Loucy (cell line): ENCODE results near the gene STN1.
A peak's percentile ranks its signal among the peaks of the same experiment; 100 is the strongest.
"Not testable (repeated sequence)": the region's sequence is repeated elsewhere in the genome, so short reads cannot be mapped to it uniquely, and the experiment has no call there.

Experiments used
- H2AFZ ChIP-seq: fragments of 200-600 bp; sonication (generic); 2 replicates; pipeline ENCODE4 v1.6.0; 2016; ENCODE audit warnings: antibody characterized with exemption, mild to moderate bottlenecking, low read length, moderate library complexity
- H3F3A ChIP-seq: fragments of 200-600 bp; 2 replicates; pipeline ENCODE4 v1.6.0; 2016; ENCODE audit warnings: antibody characterized with exemption, low read depth, mild to moderate bottlenecking
- H3K27me3 ChIP-seq: fragments of 200-600 bp; sonication (generic); 2 replicates; pipeline ENCODE4 v1.6.1; 2014; ENCODE audit warnings: low read length, mild to moderate bottlenecking; ENCODE audit not compliant: insufficient read depth, poor library complexity, severe bottlenecking
- H3K36me3 ChIP-seq: fragments of 200-600 bp; sonication (generic); 2 replicates; pipeline ENCODE4 v1.6.1; 2016; ENCODE audit warnings: low read length; ENCODE audit not compliant: insufficient read depth
- H3K4me1 ChIP-seq: fragments of 200-600 bp; sonication (generic); 2 replicates; pipeline ENCODE4 v1.5.1; 2014; ENCODE audit warnings: low read length, mild to moderate bottlenecking; ENCODE audit not compliant: insufficient read depth, poor library complexity, severe bottlenecking
- H3K4me2 ChIP-seq: fragments of 200-600 bp; sonication (generic); 2 replicates; pipeline ENCODE4 v1.6.0; 2014; ENCODE audit warnings: antibody characterized with exemption, low read length, low read depth, mild to moderate bottlenecking; ENCODE audit not compliant: poor library complexity, severe bottlenecking
- H3K4me3 ChIP-seq: fragments of 200-600 bp; sonication (generic); 2 replicates; pipeline ENCODE4 v1.5.1; 2014; ENCODE audit warnings: low read length, mild to moderate bottlenecking, mixed read lengths; ENCODE audit not compliant: poor library complexity, severe bottlenecking
- H3K79me2 ChIP-seq: fragments of 200-600 bp; sonication (generic); 2 replicates; pipeline ENCODE4 v1.6.1; 2014; ENCODE audit warnings: low read length; ENCODE audit not compliant: insufficient read depth
- H3K9ac ChIP-seq: fragments of 200-600 bp; sonication (generic); 2 replicates; pipeline ENCODE4 v1.6.0; 2014; ENCODE audit warnings: mild to moderate bottlenecking, low read depth, low read length, moderate library complexity; ENCODE audit not compliant: poor library complexity, severe bottlenecking
- H3K9me2 ChIP-seq: fragments of 200-600 bp; sonication (generic); replicated peaks from 2 replicates; pipeline ENCODE4 v1.6.1; 2016; ENCODE audit warnings: low read depth, low read length, mixed read lengths
- H3K9me3 ChIP-seq: fragments of 200-600 bp; sonication (generic); 2 replicates; pipeline ENCODE4 v1.6.1; 2014; ENCODE audit warnings: mild to moderate bottlenecking, antibody characterized with exemption, low read length, low read depth; ENCODE audit not compliant: insufficient read depth
- H4K20me1 ChIP-seq: fragments of 200-600 bp; sonication (generic); 2 replicates; pipeline ENCODE4 v1.6.0; 2014; ENCODE audit warnings: antibody characterized with exemption, low read length, mild to moderate bottlenecking; ENCODE audit not compliant: insufficient read depth, poor library complexity, severe bottlenecking
- EZH2phosphoT487 ChIP-seq: fragments of 200-600 bp; IDR thresholded peaks from 2 replicates; pipeline ENCODE4 v1.6.1; 2018; ENCODE audit warnings: antibody characterized with exemption, mild to moderate bottlenecking, moderate library complexity, borderline replicate concordance
- TF ChIP-seq, protein P1 (sequence below): fragments of 200-600 bp; sonication (generic); conservative IDR thresholded peaks from 2 replicates; pipeline ENCODE4 v1.5.1; 2014; ENCODE audit warnings: mild to moderate bottlenecking, antibody characterized with exemption, low read length

STN1 gene

DNA sequence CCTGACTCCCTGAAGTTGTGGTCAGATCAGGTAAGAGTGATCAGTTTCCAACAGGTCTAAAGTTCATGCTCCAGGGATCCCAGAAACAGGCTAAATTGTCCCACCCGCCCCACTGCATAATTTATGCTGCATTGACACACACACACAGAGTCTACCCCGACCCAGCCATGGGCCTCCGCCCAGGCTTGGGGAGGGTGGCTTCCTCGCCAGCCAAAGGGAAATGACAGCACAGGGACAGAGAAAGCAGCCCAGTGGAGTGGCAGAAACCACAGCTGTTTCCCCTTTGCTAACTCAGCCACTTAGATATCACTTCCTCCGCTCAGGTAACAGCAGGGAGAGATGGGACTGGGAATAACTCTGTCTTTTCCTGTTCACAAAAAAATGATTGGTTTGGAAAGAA is 72.0 kb downstream of the STN1 start:
- H3K36me3 ChIP-seq, result no peaks in the 10 kb centered on the region
- no peaks in the 10 kb centered on the region for H3K27me3 ChIP-seq
- H3K4me3 ChIP-seq, result peak overlapping the region; percentile 73
- peak overlapping the region; percentile 68 for H3K9ac ChIP-seq
- H3K4me2 ChIP-seq, result peak overlapping the region; percentile 88
- no peaks in the 10 kb centered on the region for H3K9me3 ChIP-seq
- peak overlapping the region; percentile 30; the same call in 1 of the 2 replicates for H2AFZ ChIP-seq
- TF ChIP-seq, protein P1, sequence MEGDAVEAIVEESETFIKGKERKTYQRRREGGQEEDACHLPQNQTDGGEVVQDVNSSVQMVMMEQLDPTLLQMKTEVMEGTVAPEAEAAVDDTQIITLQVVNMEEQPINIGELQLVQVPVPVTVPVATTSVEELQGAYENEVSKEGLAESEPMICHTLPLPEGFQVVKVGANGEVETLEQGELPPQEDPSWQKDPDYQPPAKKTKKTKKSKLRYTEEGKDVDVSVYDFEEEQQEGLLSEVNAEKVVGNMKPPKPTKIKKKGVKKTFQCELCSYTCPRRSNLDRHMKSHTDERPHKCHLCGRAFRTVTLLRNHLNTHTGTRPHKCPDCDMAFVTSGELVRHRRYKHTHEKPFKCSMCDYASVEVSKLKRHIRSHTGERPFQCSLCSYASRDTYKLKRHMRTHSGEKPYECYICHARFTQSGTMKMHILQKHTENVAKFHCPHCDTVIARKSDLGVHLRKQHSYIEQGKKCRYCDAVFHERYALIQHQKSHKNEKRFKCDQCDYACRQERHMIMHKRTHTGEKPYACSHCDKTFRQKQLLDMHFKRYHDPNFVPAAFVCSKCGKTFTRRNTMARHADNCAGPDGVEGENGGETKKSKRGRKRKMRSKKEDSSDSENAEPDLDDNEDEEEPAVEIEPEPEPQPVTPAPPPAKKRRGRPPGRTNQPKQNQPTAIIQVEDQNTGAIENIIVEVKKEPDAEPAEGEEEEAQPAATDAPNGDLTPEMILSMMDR, result no peak
- no peak for TF ChIP-seq EZH2phosphoT487
- H3K79me2 ChIP-seq, result peaks cover 69% of the 10 kb centered on the region
- H3F3A ChIP-seq, result peaks cover 9% of the 10 kb centered on the region; the same call in 1 of the 2 replicates
- no peaks in the 10 kb centered on the region for H4K20me1 ChIP-seq
- peaks cover 69% of the 10 kb centered on the region for H3K4me1 ChIP-seq
- no peaks in the 10 kb centered on the region for H3K9me2 ChIP-seq

DNA sequence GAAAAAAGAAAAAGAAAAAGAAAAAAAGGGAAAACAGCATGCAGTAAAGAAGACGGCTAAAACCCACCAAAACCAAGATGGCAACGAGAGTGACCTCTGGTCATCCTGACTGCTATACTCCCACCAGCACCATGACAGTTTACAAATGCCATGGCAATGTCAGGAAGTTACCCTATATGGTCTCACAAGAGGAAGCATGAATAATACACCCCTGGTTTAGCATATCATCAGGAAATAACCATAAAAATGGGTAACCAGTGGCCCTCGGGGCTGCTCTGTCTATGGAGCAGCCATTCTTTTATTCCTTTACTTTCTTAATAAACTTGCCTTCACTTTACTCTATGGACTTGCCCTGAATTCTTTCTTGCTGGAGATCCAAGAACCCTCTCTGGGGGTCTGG is 72.6 kb downstream of the STN1 start:
- H3K27me3 ChIP-seq, H4K20me1 ChIP-seq, H3K36me3 ChIP-seq, H3K9me2 ChIP-seq, H3F3A ChIP-seq, H3K9me3 ChIP-seq: not testable (repeated sequence)
- H3K4me3 ChIP-seq, result peak overlapping the region; percentile 73
- H3K4me1 ChIP-seq, result peaks cover 70% of the 10 kb centered on the region
- H3K9ac ChIP-seq, result peak overlapping the region; percentile 68
- H2AFZ ChIP-seq, result peak overlapping the region; percentile 30; the same call in 1 of the 2 replicates
- H3K79me2 ChIP-seq, result peaks cover 69% of the 10 kb centered on the region
- H3K4me2 ChIP-seq, result peak overlapping the region; percentile 88

DNA sequence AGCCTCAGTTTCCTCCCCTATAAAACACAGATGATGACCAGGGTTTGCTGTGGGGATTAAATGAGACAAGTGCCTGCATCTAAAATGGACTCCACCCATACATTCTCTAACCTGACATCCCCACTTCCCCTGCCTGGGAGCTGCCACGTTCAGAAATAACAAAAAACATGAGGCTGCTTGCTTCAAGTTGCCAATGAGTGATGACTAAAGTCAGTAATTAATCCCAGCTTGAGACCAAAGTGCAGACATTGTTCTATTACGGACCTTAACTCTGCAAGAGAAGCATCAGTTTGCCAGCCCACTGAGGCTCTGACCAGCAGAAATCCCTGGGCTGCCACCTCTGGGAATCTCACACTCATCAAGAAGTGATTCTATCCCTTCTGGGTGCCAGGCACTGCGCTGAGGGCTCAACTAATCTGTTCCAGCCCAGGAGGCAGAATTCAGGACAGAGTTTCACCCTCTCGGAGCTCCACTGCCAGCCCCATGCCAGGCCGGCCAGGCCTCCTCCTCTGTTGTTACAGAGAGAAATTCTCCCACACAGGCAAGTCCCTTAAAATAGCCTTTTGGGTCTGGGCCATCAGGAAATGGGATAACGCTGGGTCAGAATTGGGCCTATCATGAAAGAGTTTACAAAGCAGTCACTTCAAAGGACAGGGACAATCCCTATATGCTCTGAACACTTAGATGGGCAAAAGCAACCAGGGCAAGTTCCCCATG is 74.0 kb downstream of the STN1 start:
- Histone ChIP-seq H3K79me2 (peaks cover 69% of the 10 kb centered on the region), H3K9me2 (no peaks in the 10 kb centered on the region), H3K4me3 (no peak overlapping the region), H3F3A (peaks cover 9% of the 10 kb centered on the region; the same call in 1 of the 2 replicates), H3K4me2 (no peak overlapping the region), H4K20me1 (no peaks in the 10 kb centered on the region), H2AFZ (no peak overlapping the region), H3K9me3 (no peaks in the 10 kb centered on the region), H3K4me1 (peaks cover 70% of the 10 kb centered on the region), H3K9ac (no peak overlapping the region), H3K27me3 (no peaks in the 10 kb centered on the region), H3K36me3 (no peaks in the 10 kb centered on the region)
- no peak for TF ChIP-seq EZH2phosphoT487
- TF ChIP-seq, protein P1, result no peak

DNA sequence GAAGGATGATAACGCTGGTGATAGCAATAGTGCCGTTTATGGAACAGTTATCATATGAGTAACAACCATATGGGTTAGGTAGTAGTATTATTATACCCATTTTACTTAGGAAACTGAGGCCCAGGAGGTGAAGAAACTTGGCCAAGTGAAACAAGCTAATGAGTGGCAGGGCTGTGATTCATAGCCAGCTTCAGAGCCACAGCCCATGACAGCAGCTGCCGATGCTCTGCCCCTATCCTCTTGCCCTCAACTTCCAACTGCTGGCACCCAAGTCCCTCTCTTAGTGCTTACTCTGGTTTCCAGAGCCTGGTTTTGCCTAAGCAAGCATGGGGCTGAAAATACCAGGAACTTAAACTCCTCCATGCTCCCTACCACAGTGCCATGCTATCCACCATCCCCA is 74.9 kb downstream of the STN1 start:
- Histone ChIP-seq H3K4me2 (no peak overlapping the region), H3K79me2 (peaks cover 69% of the 10 kb centered on the region), H3K9ac (no peak overlapping the region), H3K4me3 (no peak overlapping the region), H2AFZ (no peak overlapping the region), H4K20me1 (no peaks in the 10 kb centered on the region), H3K9me3 (no peaks in the 10 kb centered on the region), H3K9me2 (no peaks in the 10 kb centered on the region), H3F3A (peaks cover 9% of the 10 kb centered on the region; the same call in 1 of the 2 replicates), H3K27me3 (no peaks in the 10 kb centered on the region), H3K36me3 (no peaks in the 10 kb centered on the region), H3K4me1 (peaks cover 70% of the 10 kb centered on the region)
- TF ChIP-seq, protein P1, result no peak
- no peak for TF ChIP-seq EZH2phosphoT487
